ENCODE results near the gene CEP72. TPM values are rescaled to one million over a fixed set of nuclear protein-coding genes. Genes with fewer than 3 reads are reported as not detected.

Gene CEP72
- total RNA-seq, 2 experiments from 2014 or later, result 27.0 to 28.9 TPM

- peaks cover 9% of the 10 kb centered on the region for H3K9me3 Mint-ChIP-seq
- no peak for TF ChIP-seq CTCF (IDR thresholded peaks at IDR 0.05)
- intact Hi-C loops (cut with micrococcal nuclease), result no loop called here
- no peak overlapping the region for H3K4me3 Mint-ChIP-seq
- peaks cover 21% of the 10 kb centered on the region for H3K27me3 Mint-ChIP-seq
- DNase-seq (no peak), ATAC-seq (no peak)
- no peak overlapping the region for H3K27ac Mint-ChIP-seq
- H3K4me1 Mint-ChIP-seq (ENCODE audit: low read depth), result peaks cover 6% of the 10 kb centered on the region
- ChIA-PET CTCF (no interaction called here), POLR2A (no interaction called here)
- H3K36me3 Mint-ChIP-seq (ENCODE audit: low read depth), result no peaks in the 10 kb centered on the region
These were observed 22.6 kb upstream of the CEP72 start for GRCh38 chr5:589588-589987.

DNA sequence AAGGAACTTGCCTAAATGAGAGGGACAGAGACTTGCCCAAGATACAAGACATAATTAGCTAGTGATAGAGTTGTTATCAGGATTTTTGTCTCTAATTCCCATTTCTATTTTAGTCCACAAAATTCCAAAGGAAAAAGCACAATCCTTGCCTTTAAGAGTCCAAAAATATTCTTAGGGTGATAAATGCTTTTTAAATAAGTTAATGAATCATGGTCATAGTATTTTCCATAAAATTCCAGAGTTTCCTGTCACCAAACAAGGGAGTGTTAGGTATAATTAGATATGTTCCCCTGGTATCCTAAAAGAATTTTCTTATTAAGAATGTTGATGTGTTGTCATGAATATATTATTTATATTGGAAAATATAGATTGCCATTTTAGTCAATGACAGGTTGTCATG is 21.8 kb upstream of the CEP72 start:
- peaks cover 9% of the 10 kb centered on the region for H3K9me3 Mint-ChIP-seq
- no peaks in the 10 kb centered on the region for H3K36me3 Mint-ChIP-seq (ENCODE audit: low read depth)
- peaks cover 6% of the 10 kb centered on the region for H3K4me1 Mint-ChIP-seq (ENCODE audit: low read depth)
- no peak overlapping the region for H3K4me3 Mint-ChIP-seq
- H3K27ac Mint-ChIP-seq, result no peak overlapping the region
- ChIA-PET CTCF (no interaction called here), POLR2A (no interaction called here)
- H3K27me3 Mint-ChIP-seq, result peaks cover 25% of the 10 kb centered on the region
- TF ChIP-seq CTCF (IDR thresholded peaks at IDR 0.05), result no peak
- ATAC-seq, result no peak
- no peak for DNase-seq
- intact Hi-C loops (cut with micrococcal nuclease), result no loop called here

- peaks cover 32% of the 10 kb centered on the region for H3K27me3 Mint-ChIP-seq
- ATAC-seq (no peak), DNase-seq (no peak)
- H3K36me3 Mint-ChIP-seq (ENCODE audit: low read depth), result no peaks in the 10 kb centered on the region
- ChIA-PET POLR2A (interaction anchor here (0.6 kb wide), 1 partner anchor 44 kb away, joined by 3 read pairs; no protein-coding TSS in a partner anchor), CTCF (no interaction called here)
- peaks cover 9% of the 10 kb centered on the region for H3K9me3 Mint-ChIP-seq
- H3K4me3 Mint-ChIP-seq, result no peak overlapping the region
- H3K27ac Mint-ChIP-seq, result no peak overlapping the region
- TF ChIP-seq CTCF (IDR thresholded peaks at IDR 0.05), result no peak
- intact Hi-C loops (cut with micrococcal nuclease), result no loop called here
- peaks cover 6% of the 10 kb centered on the region for H3K4me1 Mint-ChIP-seq (ENCODE audit: low read depth)
These were observed 20.4 kb upstream of the CEP72 start for GRCh38 chr5:591746-592145.

DNA sequence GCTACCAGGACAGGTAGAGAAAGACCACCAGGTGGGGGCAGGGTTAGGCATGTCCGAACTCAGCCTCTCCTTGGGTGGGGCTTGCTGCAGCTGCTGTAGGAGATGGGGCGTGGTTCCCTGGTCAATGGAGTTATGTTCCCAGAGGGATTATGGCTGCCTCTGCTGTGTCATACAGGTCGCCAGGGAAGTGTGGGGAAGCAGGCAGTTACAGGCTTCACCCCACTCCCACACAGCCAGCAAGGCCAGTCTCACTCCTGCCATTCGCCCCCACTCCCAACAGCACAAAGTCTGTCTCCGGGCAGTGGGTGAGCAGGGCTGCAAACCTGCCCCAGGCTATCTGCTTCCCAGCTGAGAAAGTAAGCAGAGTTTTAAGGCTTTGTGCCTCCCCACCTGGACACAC is 20.0 kb upstream of the CEP72 start:
- POLR2A ChIA-PET, result interaction anchor here (0.6 kb wide), 1 partner anchor 44 kb away, joined by 3 read pairs; no protein-coding TSS in a partner anchor
- no peak for TF ChIP-seq CTCF (IDR thresholded peaks at IDR 0.05)
- DNase-seq, result no peak
- intact Hi-C loops (cut with micrococcal nuclease), result no loop called here
- Mint-ChIP-seq H3K27ac (no peak overlapping the region), H3K4me1 (ENCODE audit: low read depth) (peaks cover 6% of the 10 kb centered on the region), H3K4me3 (no peak overlapping the region), H3K27me3 (peaks cover 34% of the 10 kb centered on the region), H3K36me3 (ENCODE audit: low read depth) (no peaks in the 10 kb centered on the region), H3K9me3 (peaks cover 9% of the 10 kb centered on the region)
- ATAC-seq, result no peak
- CTCF ChIA-PET, result no interaction called here

DNA sequence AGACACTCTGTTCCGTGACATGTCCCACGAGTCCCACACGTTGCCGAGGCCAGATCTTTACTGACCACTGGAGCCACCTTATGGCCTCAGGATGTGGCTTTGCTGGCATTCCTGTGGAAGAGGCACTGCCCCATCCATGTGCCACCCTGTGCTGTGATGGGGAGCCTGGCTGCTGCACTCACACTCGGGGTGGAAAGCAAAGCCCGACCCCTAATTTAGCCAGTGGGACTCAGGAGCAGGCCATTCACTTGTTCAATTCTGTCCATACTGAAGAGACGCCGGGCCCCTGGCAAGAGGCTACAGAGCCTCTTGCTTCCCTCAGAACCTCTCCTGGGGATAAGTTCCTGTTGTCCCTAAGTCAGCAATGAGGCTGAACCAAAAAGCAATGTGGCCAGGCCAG is 18.6 kb upstream of the CEP72 start:
- H3K4me1 Mint-ChIP-seq (ENCODE audit: low read depth), result peaks cover 9% of the 10 kb centered on the region
- DNase-seq (no peak), ATAC-seq (no peak)
- POLR2A ChIA-PET, result no interaction called here
- no peak overlapping the region for H3K4me3 Mint-ChIP-seq
- H3K27ac Mint-ChIP-seq, result no peak overlapping the region
- intact Hi-C loops (cut with micrococcal nuclease), result no loop called here
- peaks cover 9% of the 10 kb centered on the region for H3K9me3 Mint-ChIP-seq
- H3K36me3 Mint-ChIP-seq (ENCODE audit: low read depth), result no peaks in the 10 kb centered on the region
- no peak for TF ChIP-seq CTCF (IDR thresholded peaks at IDR 0.05)
- CTCF ChIA-PET, result no interaction called here
- peaks cover 40% of the 10 kb centered on the region for H3K27me3 Mint-ChIP-seq
